Fibroblast of lung (primary cell): ENCODE results near the gene HLF. TPM values are rescaled to one million over a fixed set of nuclear protein-coding genes. Genes with fewer than 3 reads are reported as not detected.

ENCODE experiments used
- DNase-seq, 2 donors: peaks; one replicate each; pipeline versions ENCODE4 v3.0.0 to v3.0.0-alpha.2; 2010; ENCODE audit warnings: low read depth in 2 of 2
- H2AFZ ChIP-seq: 2 replicates; pipeline ENCODE4 v1.5.1; 2012; ENCODE audit warnings: low read length, control low read depth, inconsistent platforms
- H3K27ac ChIP-seq: 2 replicates; pipeline ENCODE4 v1.5.1; 2011; ENCODE audit warnings: low read length, control low read depth; ENCODE audit not compliant: insufficient read depth
- H3K27me3 ChIP-seq: 2 replicates; pipeline ENCODE4 v1.5.1; 2011; ENCODE audit warnings: mild to moderate bottlenecking, low read length; ENCODE audit not compliant: control insufficient read depth, insufficient read depth
- H3K36me3 ChIP-seq: 2 replicates; pipeline ENCODE4 v1.5.1; 2011; ENCODE audit warnings: low read length; ENCODE audit not compliant: control insufficient read depth, insufficient read depth
- H3K4me1 ChIP-seq: 2 replicates; pipeline ENCODE4 v1.5.1; 2011; ENCODE audit warnings: low read length; ENCODE audit not compliant: control insufficient read depth, insufficient read depth; ENCODE audit errors: extremely low read depth
- H3K4me2 ChIP-seq: 2 replicates; pipeline ENCODE4 v1.5.1; 2011; ENCODE audit warnings: low read length, control low read depth; ENCODE audit not compliant: insufficient read depth; ENCODE audit errors: extremely low read depth
- H3K4me3 ChIP-seq, 4 experiments: fragments of 200-600 bp in 1 of 4; sonication (generic) in 1 of 4; replicated peaks in 1 of 4; 2 replicates each; pipeline ENCODE4 v1.5.1; 2011 to 2016; ENCODE audit warnings: low read length in 4 of 4, low read depth in 3 of 4, mild to moderate bottlenecking in 3 of 4, control low read depth in 2 of 4, inconsistent platforms in 1 of 4, mixed read lengths in 1 of 4; ENCODE audit not compliant: insufficient read depth in 1 of 4; ENCODE audit errors: control extremely low read depth in 1 of 4
- H3K79me2 ChIP-seq: 2 replicates; pipeline ENCODE4 v1.5.1; 2012; ENCODE audit warnings: mild to moderate bottlenecking, low read length, inconsistent platforms; ENCODE audit not compliant: control insufficient read depth, insufficient read depth
- H3K9ac ChIP-seq: 2 replicates; pipeline ENCODE4 v1.5.1; 2011; ENCODE audit warnings: mild to moderate bottlenecking, low read length, control low read depth; ENCODE audit not compliant: insufficient read depth
- H3K9me3 ChIP-seq: 2 replicates; pipeline ENCODE4 v1.5.1; 2012; ENCODE audit warnings: low read depth, low read length; ENCODE audit not compliant: control insufficient read depth, insufficient read depth
- H4K20me1 ChIP-seq: 2 replicates; pipeline ENCODE4 v1.5.1; 2011; ENCODE audit warnings: low read length; ENCODE audit not compliant: control insufficient read depth, insufficient read depth; ENCODE audit errors: extremely low read depth
- EZH2 ChIP-seq: IDR thresholded peaks from 2 replicates; pipeline ENCODE4 v1.5.1; 2012; ENCODE audit warnings: low read length, control low read depth, mild to moderate bottlenecking; ENCODE audit errors: missing control alignments
- polyA plus RNA-seq, 2 donors: library from polyadenylated mRNA; depleted of rRNA in 1 of 2; stranded (reverse) in 1 of 2; unstranded in 1 of 2; fragments of >200 nt; gene quantifications; 2 replicates each; pipeline ENCODE4 v1.2.1, GENCODE V29; 2011 to 2012; ENCODE audit warnings: missing spikeins in 1 of 2
- total RNA-seq: library from RNA; depleted of rRNA; stranded (reverse); fragments of >200 nt; gene quantifications from 2 replicates; pipeline ENCODE4 v1.2.1, GENCODE V29; 2014

The HLF gene
- total and polyA plus RNA-seq, 2 donors (not counting 1 experiment from before 2014, with no cell fraction given), result 0.17 to 0.69 TPM

DNA sequence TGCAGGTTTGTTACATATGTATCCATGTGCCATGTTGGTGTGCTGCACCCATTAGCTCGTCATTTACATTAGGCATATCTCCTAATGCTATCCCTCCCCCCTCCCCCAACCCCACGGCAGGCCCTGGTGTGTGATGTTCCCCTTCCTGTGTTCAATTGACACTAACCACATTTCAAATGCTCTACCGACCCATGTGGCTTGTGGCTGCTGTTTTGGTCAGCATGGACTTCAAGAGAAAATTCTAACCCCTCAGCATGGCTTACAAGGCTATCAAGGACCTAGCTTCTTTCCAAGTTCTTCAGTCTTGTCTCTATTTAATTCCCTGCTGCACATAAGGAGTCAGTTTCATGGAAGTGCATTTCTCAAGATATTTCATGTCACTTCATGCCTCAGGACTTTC, 103.9 kb downstream of the HLF start:
- no peak for TF ChIP-seq EZH2
- DNase-seq, result no peak
- H3K27ac ChIP-seq, result no peak overlapping the region
- H3K79me2 ChIP-seq, result no peaks in the 10 kb centered on the region
- H2AFZ ChIP-seq, result no peak overlapping the region
- no peaks in the 10 kb centered on the region for H3K36me3 ChIP-seq
- H3K4me1 ChIP-seq, result no peaks in the 10 kb centered on the region
- no peaks in the 10 kb centered on the region for H4K20me1 ChIP-seq
- H3K9ac ChIP-seq, result no peak overlapping the region
- H3K27me3 ChIP-seq, result no peaks in the 10 kb centered on the region
- H3K9me3 ChIP-seq, result no peaks in the 10 kb centered on the region
- no peak overlapping the region for H3K4me2 ChIP-seq
- no peak overlapping the region for H3K4me3 ChIP-seq

Other genes with a start within 250 kb of the HLF start
- gene MMD, start 156.9 kb downstream of the HLF start, total RNA-seq, result 36.3 and 44.7 TPM in 2 replicates
- gene MMD, start 156.9 kb downstream of the HLF start, polyA plus RNA-seq, result 16.0 TPM in 2 replicates
- gene SMIM36, start 246.5 kb downstream of the HLF start, total RNA-seq, result not detected in 2 replicates
- not detected in 2 replicates for gene SMIM36, start 246.5 kb downstream of the HLF start, polyA plus RNA-seq